Neural cell (in vitro differentiated cells): Measurements from ENCODE around the gene HAO1. TPM values are rescaled to one million over a fixed set of nuclear protein-coding genes. Genes with fewer than 3 reads are reported as not detected.

Source experiments
- H2AFZ ChIP-seq: fragments of 200-600, 300-800 bp; sonication (generic), shearing (Covaris generic); 2 replicates; pipeline ENCODE4 v1.6.0; 2014; ENCODE audit warnings: low read depth, mild to moderate bottlenecking, antibody characterized with exemption, low read length, moderate library complexity
- H3F3A ChIP-seq: fragments of 200-600 bp; shearing (Covaris generic); 2 replicates; pipeline ENCODE4 v1.6.1; 2016; ENCODE audit warnings: mild to moderate bottlenecking, moderate library complexity, mixed read lengths, antibody characterized with exemption, low read length; ENCODE audit not compliant: insufficient read depth, poor library complexity, severe bottlenecking
- H3K27ac ChIP-seq: fragments of 200-600, 300-800 bp; sonication (generic), shearing (Covaris generic); 2 replicates; pipeline ENCODE4 v1.5.1; 2014; ENCODE audit warnings: mild to moderate bottlenecking, low read length, moderate library complexity
- H3K27me3 ChIP-seq: fragments of 300-800, 200-600 bp; sonication (generic), shearing (Covaris generic); 2 replicates; pipeline ENCODE4 v1.6.0; 2014; ENCODE audit warnings: mild to moderate bottlenecking, low read depth, low read length, moderate library complexity; ENCODE audit not compliant: insufficient read depth
- H3K36me3 ChIP-seq: fragments of 300-800, 200-600 bp; sonication (generic), shearing (Covaris generic); 2 replicates; pipeline ENCODE4 v1.5.1; 2014; ENCODE audit warnings: mild to moderate bottlenecking, antibody characterized with exemption, low read length, moderate library complexity; ENCODE audit not compliant: insufficient read depth
- H3K4me2 ChIP-seq: fragments of 300-800, 200-600 bp; sonication (generic), shearing (Covaris generic); 2 replicates; pipeline ENCODE4 v1.6.0; 2014; ENCODE audit warnings: mild to moderate bottlenecking, low read length
- H3K4me3 ChIP-seq: fragments of 300-800, 200-600 bp; sonication (generic), shearing (Covaris generic); 2 replicates; pipeline ENCODE4 v1.5.1; 2014; ENCODE audit warnings: mild to moderate bottlenecking, low read length, moderate library complexity
- H3K79me2 ChIP-seq: fragments of 200-600 bp; shearing (Covaris generic); replicated peaks from 2 replicates; pipeline ENCODE4 v1.6.0; 2014; ENCODE audit warnings: mild to moderate bottlenecking, low read length, moderate library complexity; ENCODE audit not compliant: insufficient read depth
- H3K9ac ChIP-seq: fragments of 300-800, 200-600 bp; sonication (generic), shearing (Covaris generic); 2 replicates; pipeline ENCODE4 v1.6.1; 2016; ENCODE audit warnings: mild to moderate bottlenecking, low read length, mixed read lengths
- H3K9me2 ChIP-seq: fragments of 200-600 bp; shearing (Covaris generic); 2 replicates; pipeline ENCODE4 v1.6.1; 2016; ENCODE audit warnings: mild to moderate bottlenecking, low read length, mixed read lengths; ENCODE audit not compliant: insufficient read depth
- H3K9me3 ChIP-seq: fragments of 200-600, 300-800 bp; sonication (generic), shearing (Covaris generic); 2 replicates; pipeline ENCODE4 v1.6.1; 2016; ENCODE audit warnings: mild to moderate bottlenecking, mixed run types, low read length, moderate library complexity, mixed read lengths
- H4K20me1 ChIP-seq: fragments of 200-600 bp; shearing (Covaris generic); 2 replicates; pipeline ENCODE4 v1.6.1; 2016; ENCODE audit warnings: mild to moderate bottlenecking, mixed run types; ENCODE audit not compliant: insufficient read depth
- CTCF ChIP-seq: fragments of 450-650 bp; IDR thresholded peaks from 2 replicates; pipeline ENCODE4 v1.5.1; 2014; ENCODE audit warnings: antibody characterized with exemption, mild to moderate bottlenecking, moderate library complexity; ENCODE audit not compliant: poor library complexity, severe bottlenecking
- EP300 ChIP-seq: fragments of 450-650 bp; conservative IDR thresholded peaks from 2 replicates; pipeline ENCODE4 v1.6.1; 2014; ENCODE audit warnings: antibody characterized with exemption, mild to moderate bottlenecking, moderate library complexity; ENCODE audit not compliant: poor library complexity, severe bottlenecking
- EZH2 ChIP-seq: fragments of 200-600, 300-800 bp; shearing (Covaris generic), sonication (generic); IDR thresholded peaks from 2 replicates; pipeline ENCODE4 v1.6.1; 2014; ENCODE audit warnings: antibody characterized with exemption, low read length, borderline replicate concordance, mild to moderate bottlenecking; ENCODE audit not compliant: insufficient read depth, poor library complexity, severe bottlenecking
- MXI1 ChIP-seq: fragments of 450-650 bp; conservative IDR thresholded peaks from 2 replicates; pipeline ENCODE4 v1.6.1; 2014; ENCODE audit warnings: antibody characterized with exemption, mild to moderate bottlenecking; ENCODE audit not compliant: poor library complexity, severe bottlenecking
- POLR2AphosphoS5 ChIP-seq: IDR thresholded peaks from 2 replicates; pipeline ENCODE4 v1.6.1; 2012
- RAD21 ChIP-seq: fragments of 450-650 bp; conservative IDR thresholded peaks from 2 replicates; pipeline ENCODE4 v1.6.1; 2014; ENCODE audit warnings: antibody characterized with exemption, mild to moderate bottlenecking, moderate library complexity
- REST ChIP-seq: IDR thresholded peaks from 2 replicates; pipeline ENCODE4 v1.6.1; 2012; ENCODE audit warnings: borderline replicate concordance
- SMC3 ChIP-seq: fragments of 450-650 bp; conservative IDR thresholded peaks from 2 replicates; pipeline ENCODE4 v1.6.1; 2014; ENCODE audit warnings: antibody characterized with exemption, mild to moderate bottlenecking, moderate library complexity; ENCODE audit not compliant: poor library complexity
- TAF1 ChIP-seq: IDR thresholded peaks from 2 replicates; pipeline ENCODE4 v1.6.1; 2012; ENCODE audit warnings: low read depth
- polyA plus RNA-seq: library from polyadenylated mRNA; depleted of rRNA; stranded (reverse); fragments of >200 nt; gene quantifications from 2 replicates; pipeline ENCODE4 v1.2.3, GENCODE V29; 2014

The HAO1 gene
- polyA plus RNA-seq, 1 donor from 2014 or later, result not detected

- no peak overlapping the region for H2AFZ ChIP-seq
- TF ChIP-seq CTCF, result no peak
- no peak for TF ChIP-seq RAD21
- no peak for TF ChIP-seq EP300
- TF ChIP-seq EZH2, result no peak
- TF ChIP-seq TAF1, result no peak
- TF ChIP-seq MXI1, result no peak
- TF ChIP-seq REST, result no peak
- TF ChIP-seq POLR2AphosphoS5, result no peak
- TF ChIP-seq SMC3, result no peak
Measured at GRCh38 chr20:7939663-7940062, 595 bp downstream of the HAO1 start.

GRCh38 chr20:7938058-7938457 lies 2.2 kb downstream of the HAO1 start:
- Histone ChIP-seq H3K36me3 (no peaks in the 10 kb centered on the region), H3K79me2 (no peaks in the 10 kb centered on the region), H3K9me2 (no peaks in the 10 kb centered on the region), H2AFZ (no peak overlapping the region), H3K27me3 (no peaks in the 10 kb centered on the region), H3K4me3 (no peak overlapping the region), H3K27ac (no peak overlapping the region), H3K4me2 (no peak overlapping the region), H3K9me3 (no peaks in the 10 kb centered on the region), H4K20me1 (no peaks in the 10 kb centered on the region), H3F3A (no peaks in the 10 kb centered on the region), H3K9ac (no peak overlapping the region)
- no peak for TF ChIP-seq EP300
- no peak for TF ChIP-seq EZH2
- no peak for TF ChIP-seq RAD21
- no peak for TF ChIP-seq MXI1
- no peak for TF ChIP-seq SMC3
- no peak for TF ChIP-seq REST

More at GRCh38 chr20:7939663-7940062, 595 bp downstream of the HAO1 start:
- Histone ChIP-seq H3K36me3 (no peaks in the 10 kb centered on the region), H3F3A (no peaks in the 10 kb centered on the region), H4K20me1 (no peaks in the 10 kb centered on the region), H3K4me2 (no peak overlapping the region), H3K9me3 (no peaks in the 10 kb centered on the region), H3K27me3 (no peaks in the 10 kb centered on the region), H3K9me2 (no peaks in the 10 kb centered on the region), H3K4me3 (no peak overlapping the region), H3K79me2 (no peaks in the 10 kb centered on the region), H3K9ac (no peak overlapping the region), H3K27ac (no peak overlapping the region)
